H1 (cell line): ENCODE results near the gene CASTOR1. TPM values are rescaled to one million over a fixed set of nuclear protein-coding genes. Genes with fewer than 3 reads are reported as not detected.

Experiments
- CHD7 ChIP-seq: fragments of 300-600 bp; sonication (generic); IDR thresholded peaks from 2 replicates; pipeline ENCODE4 v1.7.1; 2012; ENCODE audit warnings: low read length, moderate library complexity, mild to moderate bottlenecking, inconsistent platforms; ENCODE audit not compliant: insufficient replicate concordance
- GABPA ChIP-seq: IDR thresholded peaks from 2 replicates; pipeline ENCODE4 v1.6.1; 2011; ENCODE audit warnings: mild to moderate bottlenecking, low read length, moderate library complexity, borderline replicate concordance; ENCODE audit not compliant: insufficient read depth
- KDM4A ChIP-seq: IDR thresholded peaks from one replicate; pipeline ENCODE4 v1.7.1; 2012; ENCODE audit warnings: low read depth, mild to moderate bottlenecking, moderate library complexity, low read length, inconsistent platforms; ENCODE audit not compliant: severe bottlenecking
- RFX5 ChIP-seq: IDR thresholded peaks from 2 replicates; pipeline ENCODE4 v1.6.1; 2011; ENCODE audit warnings: low read depth, low read length, improper control_type of control experiment, borderline replicate concordance
- SP4 ChIP-seq: IDR thresholded peaks from 2 replicates; pipeline ENCODE4 v1.6.1; 2012; ENCODE audit warnings: low read length, inconsistent platforms
- SRF ChIP-seq: IDR thresholded peaks from 2 replicates; pipeline ENCODE4 v1.6.1; 2011; ENCODE audit warnings: mild to moderate bottlenecking, low read depth, low read length, moderate library complexity
- YY1 ChIP-seq: IDR thresholded peaks from 2 replicates; pipeline ENCODE4 v1.6.1; 2011; ENCODE audit warnings: low read depth, mild to moderate bottlenecking, low read length
- ZNF274 ChIP-seq: IDR thresholded peaks from 2 replicates; pipeline ENCODE4 v1.7.0; 2012; ENCODE audit warnings: low read length, borderline replicate concordance; ENCODE audit errors: extremely low read depth
- polyA plus RNA-seq, 7 experiments: library from polyadenylated mRNA; depleted of rRNA in 3 of 7; stranded (reverse) in 5 of 7; unstranded in 2 of 7; fragments of >200 nt in 5 of 7; fragments of 200-250 nt in 2 of 7; gene quantifications; 1 replicate in 5 of 7; 2 replicates in 1 of 7; 4 replicates in 1 of 7; pipeline versions ENCODE4 v1.2.1 to v1.2.3, GENCODE V29; 2011 to 2013; ENCODE audit warnings: missing spikeins in 2 of 7, mixed read lengths in 2 of 7
- total RNA-seq: library from RNA; stranded (reverse); fragmentation: NEBNext Ultra II Directional; extraction: Animal tissue kit (Norgen Biotek cat#: 25700); gene quantifications from 2 replicates; pipeline ENCODE4 v1.2.1, GENCODE V29; 2021
- TF ChIP-seq, protein P1 (sequence below): IDR thresholded peaks from 2 replicates; pipeline ENCODE4 v1.6.1; 2011; ENCODE audit warnings: low read depth, mild to moderate bottlenecking, low read length; ENCODE audit not compliant: insufficient read depth

CASTOR1 gene
- total and polyA plus RNA-seq, 2 of the 8 experiments (the other 6 are each of a cell fraction or from before 2014, with no cell fraction given): 10.3 to 36.0 TPM

- TF ChIP-seq CHD7 (no peak), YY1 (no peak), RFX5 (no peak), KDM4A (no peak), SP4 (no peak), GABPA (no peak), SRF (no peak), ZNF274 (no peak)
- TF ChIP-seq, protein P1, sequence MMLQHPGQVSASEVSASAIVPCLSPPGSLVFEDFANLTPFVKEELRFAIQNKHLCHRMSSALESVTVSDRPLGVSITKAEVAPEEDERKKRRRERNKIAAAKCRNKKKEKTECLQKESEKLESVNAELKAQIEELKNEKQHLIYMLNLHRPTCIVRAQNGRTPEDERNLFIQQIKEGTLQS: no peak
Observed at GRCh38 chr22:30241576-30242371, 47.5 kb downstream of the CASTOR1 start (continued).
